ENCODE measurements around the gene HTR7. TPM values are rescaled to one million over a fixed set of nuclear protein-coding genes. Genes with fewer than 3 reads are reported as not detected.

The HTR7 gene
- total and polyA plus RNA-seq, 2 experiments from 2014 or later: 0.23 to 1.8 TPM

DNA sequence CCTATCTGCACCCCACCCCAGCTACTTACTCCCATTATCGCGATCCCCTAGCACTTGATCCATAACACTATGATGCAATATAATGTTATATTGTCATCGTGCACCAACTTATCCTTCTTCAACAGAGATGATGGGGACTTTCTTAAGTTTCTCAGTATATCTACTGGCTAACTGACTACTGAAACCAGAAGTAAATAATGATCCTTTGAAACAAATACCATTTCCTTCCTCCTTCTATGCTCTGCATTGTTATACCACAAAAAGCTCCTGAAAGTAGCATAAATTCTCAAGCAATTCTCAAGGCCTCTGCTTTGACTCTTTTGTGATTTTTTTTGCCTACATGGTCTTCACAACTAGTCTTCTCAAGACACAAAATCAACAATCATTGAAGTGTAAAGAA, 68.9 kb downstream of the HTR7 start:
- no peak overlapping the region for H3K4me2 ChIP-seq

DNA sequence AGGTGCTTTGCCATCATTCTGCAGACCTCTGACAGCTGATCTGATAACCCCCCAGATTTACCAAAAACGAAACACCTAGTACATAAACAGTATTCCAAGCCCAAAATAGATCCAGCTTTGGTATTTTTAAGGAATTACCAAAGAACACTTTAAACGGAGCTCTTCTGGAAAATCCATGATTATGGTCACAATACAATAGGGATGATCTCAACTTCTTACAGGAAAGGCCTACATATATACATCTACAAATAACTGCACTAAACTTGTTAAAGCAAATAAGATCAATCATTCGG, 69.7 kb downstream of the HTR7 start:
- Histone ChIP-seq H2AFZ (no peak overlapping the region), H3K79me2 (no peaks in the 10 kb centered on the region), H3K4me3 (no peak overlapping the region), H3K9me2 (replicated peaks; ENCODE audit: insufficient read depth) (no peaks in the 10 kb centered on the region), H3K4me2 (no peak overlapping the region), H3K36me3 (replicated peaks; ENCODE audit: insufficient read depth, low read depth) (no peaks in the 10 kb centered on the region), H3K27me3 (peaks cover 3% of the 10 kb centered on the region), H3K4me1 (ENCODE audit: insufficient read depth) (no peaks in the 10 kb centered on the region), H3K27ac (no peak overlapping the region), H3K9me3 (ENCODE audit: low read depth) (no peaks in the 10 kb centered on the region), H4K20me1 (ENCODE audit: insufficient read depth, poor library complexity, severe bottlenecking) (no peaks in the 10 kb centered on the region)
- no peak for TF ChIP-seq EZH2phosphoT487 (IDR thresholded peaks at IDR 0.05; ENCODE audit: low read depth, severe bottlenecking, unreplicated experiment)
- TF ChIP-seq, protein P1, sequence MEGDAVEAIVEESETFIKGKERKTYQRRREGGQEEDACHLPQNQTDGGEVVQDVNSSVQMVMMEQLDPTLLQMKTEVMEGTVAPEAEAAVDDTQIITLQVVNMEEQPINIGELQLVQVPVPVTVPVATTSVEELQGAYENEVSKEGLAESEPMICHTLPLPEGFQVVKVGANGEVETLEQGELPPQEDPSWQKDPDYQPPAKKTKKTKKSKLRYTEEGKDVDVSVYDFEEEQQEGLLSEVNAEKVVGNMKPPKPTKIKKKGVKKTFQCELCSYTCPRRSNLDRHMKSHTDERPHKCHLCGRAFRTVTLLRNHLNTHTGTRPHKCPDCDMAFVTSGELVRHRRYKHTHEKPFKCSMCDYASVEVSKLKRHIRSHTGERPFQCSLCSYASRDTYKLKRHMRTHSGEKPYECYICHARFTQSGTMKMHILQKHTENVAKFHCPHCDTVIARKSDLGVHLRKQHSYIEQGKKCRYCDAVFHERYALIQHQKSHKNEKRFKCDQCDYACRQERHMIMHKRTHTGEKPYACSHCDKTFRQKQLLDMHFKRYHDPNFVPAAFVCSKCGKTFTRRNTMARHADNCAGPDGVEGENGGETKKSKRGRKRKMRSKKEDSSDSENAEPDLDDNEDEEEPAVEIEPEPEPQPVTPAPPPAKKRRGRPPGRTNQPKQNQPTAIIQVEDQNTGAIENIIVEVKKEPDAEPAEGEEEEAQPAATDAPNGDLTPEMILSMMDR (IDR thresholded peaks at IDR 0.05; ENCODE audit: poor library complexity): no peak
- no peak for TF ChIP-seq EZH2 (IDR thresholded peaks at IDR 0.05; ENCODE audit: borderline replicate concordance)
- 64% methylated on average over 3 of the region's 3 CpGs for WGBS (ENCODE audit: low lambda C conversion rate, missing lambda C conversion rate)
- no peak for DNase-seq (ENCODE audit: low spot score)

More for the DNA sequence above, 68.9 kb downstream of the HTR7 start:
- Histone ChIP-seq H3K4me1 (ENCODE audit: insufficient read depth) (no peaks in the 10 kb centered on the region), H4K20me1 (ENCODE audit: insufficient read depth, poor library complexity, severe bottlenecking) (no peaks in the 10 kb centered on the region), H3K4me3 (no peak overlapping the region), H3K36me3 (replicated peaks; ENCODE audit: insufficient read depth, low read depth) (no peaks in the 10 kb centered on the region), H3K9me2 (replicated peaks; ENCODE audit: insufficient read depth) (no peaks in the 10 kb centered on the region), H3K9me3 (ENCODE audit: low read depth) (no peaks in the 10 kb centered on the region), H3K79me2 (no peaks in the 10 kb centered on the region), H3K27ac (no peak overlapping the region), H2AFZ (no peak overlapping the region), H3K27me3 (peaks cover 3% of the 10 kb centered on the region)
- WGBS (ENCODE audit: low lambda C conversion rate, missing lambda C conversion rate): 63% methylated on average over 3 of the region's 3 CpGs
- TF ChIP-seq EZH2phosphoT487 (IDR thresholded peaks at IDR 0.05; ENCODE audit: low read depth, severe bottlenecking, unreplicated experiment) (no peak), EZH2 (IDR thresholded peaks at IDR 0.05; ENCODE audit: borderline replicate concordance) (no peak)
- TF ChIP-seq, protein P1 (IDR thresholded peaks at IDR 0.05; ENCODE audit: poor library complexity): no peak
- DNase-seq (ENCODE audit: low spot score): no peak

DNA sequence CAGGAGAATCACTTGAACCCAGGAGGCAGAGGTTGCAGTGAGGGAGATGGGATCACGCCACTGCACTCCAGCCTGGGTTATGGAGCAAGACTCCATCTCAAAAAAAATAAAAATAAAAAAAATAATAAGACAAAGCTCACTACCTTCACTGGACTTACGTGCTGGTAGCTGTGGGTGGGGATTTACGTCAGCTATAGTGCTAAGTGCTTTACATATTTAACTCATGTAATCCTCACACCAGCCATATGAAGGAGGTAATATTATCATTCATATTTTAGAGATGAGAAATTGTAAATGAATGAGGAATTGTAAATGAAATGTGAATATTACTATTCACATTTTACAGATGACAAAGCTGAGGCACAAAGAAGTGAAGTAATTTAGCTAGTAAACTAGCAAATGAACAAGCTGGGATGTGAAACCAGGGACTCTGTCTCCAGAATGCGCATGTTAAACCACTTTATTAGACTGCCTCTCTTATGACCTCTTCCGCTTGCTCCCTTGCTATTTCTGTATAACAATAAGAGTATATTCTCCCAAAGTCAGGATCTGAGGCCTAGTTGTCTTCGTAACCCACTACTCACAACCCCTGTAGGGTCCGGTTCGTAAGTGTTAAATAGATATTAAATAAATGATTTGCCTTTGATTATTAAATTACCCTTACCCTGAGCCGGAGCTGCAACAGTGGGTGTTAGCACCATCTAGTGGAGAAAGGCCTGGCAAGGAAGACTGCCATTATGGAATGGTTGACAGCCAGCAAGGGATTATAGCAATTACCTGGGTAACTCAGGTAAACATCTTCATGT, 70.2 kb downstream of the HTR7 start:
- no peaks in the 10 kb centered on the region for H4K20me1 ChIP-seq (ENCODE audit: insufficient read depth, poor library complexity, severe bottlenecking)
- no peaks in the 10 kb centered on the region for H3K9me3 ChIP-seq (ENCODE audit: low read depth)
- peak; percentile 48 for DNase-seq (ENCODE audit: low spot score)
- no peak overlapping the region for H3K4me3 ChIP-seq
- no peaks in the 10 kb centered on the region for H3K9me2 ChIP-seq (replicated peaks; ENCODE audit: insufficient read depth)
- peaks cover 3% of the 10 kb centered on the region for H3K27me3 ChIP-seq
- H2AFZ ChIP-seq: no peak overlapping the region
- no peaks in the 10 kb centered on the region for H3K79me2 ChIP-seq
- TF ChIP-seq EZH2phosphoT487 (IDR thresholded peaks at IDR 0.05; ENCODE audit: low read depth, severe bottlenecking, unreplicated experiment): no peak
- TF ChIP-seq, protein P1 (IDR thresholded peaks at IDR 0.05; ENCODE audit: poor library complexity): peak; percentile 75
- no peaks in the 10 kb centered on the region for H3K36me3 ChIP-seq (replicated peaks; ENCODE audit: insufficient read depth, low read depth)
- 72% methylated on average over 9 of the region's 9 CpGs for WGBS (ENCODE audit: low lambda C conversion rate, missing lambda C conversion rate)
- no peaks in the 10 kb centered on the region for H3K4me1 ChIP-seq (ENCODE audit: insufficient read depth)
- H3K27ac ChIP-seq: no peak overlapping the region
- H3K4me2 ChIP-seq: no peak overlapping the region

Measured in hepatocyte (in vitro differentiated cells).